Subcutaneous adipose tissue (tissue), 4 donors: ENCODE data around the gene HK1. TPM values are rescaled to one million over a fixed set of nuclear protein-coding genes. Genes with fewer than 3 reads are reported as not detected.

ENCODE experiments used
- total RNA-seq, 4 donors: library from RNA; depleted of rRNA; stranded (reverse); fragments of >200 nt; gene quantifications; one replicate each; pipeline ENCODE4 v1.1.0, GENCODE V29; 2016
- TF ChIP-seq, protein P1 (sequence below): fragments of 450-650 bp; IDR thresholded peaks from one replicate; pipeline ENCODE4 v1.5.1; 2016; ENCODE audit warnings: low read depth, mild to moderate bottlenecking, control low read depth, antibody characterized with exemption, moderate library complexity

Gene HK1
- total RNA-seq, 4 donors from 2014 or later, result 54.4 to 72.2 (median 57.8) TPM

GRCh38 chr10:69437321-69438259, 159.3 kb downstream of the HK1 start:
- TF ChIP-seq, protein P1, sequence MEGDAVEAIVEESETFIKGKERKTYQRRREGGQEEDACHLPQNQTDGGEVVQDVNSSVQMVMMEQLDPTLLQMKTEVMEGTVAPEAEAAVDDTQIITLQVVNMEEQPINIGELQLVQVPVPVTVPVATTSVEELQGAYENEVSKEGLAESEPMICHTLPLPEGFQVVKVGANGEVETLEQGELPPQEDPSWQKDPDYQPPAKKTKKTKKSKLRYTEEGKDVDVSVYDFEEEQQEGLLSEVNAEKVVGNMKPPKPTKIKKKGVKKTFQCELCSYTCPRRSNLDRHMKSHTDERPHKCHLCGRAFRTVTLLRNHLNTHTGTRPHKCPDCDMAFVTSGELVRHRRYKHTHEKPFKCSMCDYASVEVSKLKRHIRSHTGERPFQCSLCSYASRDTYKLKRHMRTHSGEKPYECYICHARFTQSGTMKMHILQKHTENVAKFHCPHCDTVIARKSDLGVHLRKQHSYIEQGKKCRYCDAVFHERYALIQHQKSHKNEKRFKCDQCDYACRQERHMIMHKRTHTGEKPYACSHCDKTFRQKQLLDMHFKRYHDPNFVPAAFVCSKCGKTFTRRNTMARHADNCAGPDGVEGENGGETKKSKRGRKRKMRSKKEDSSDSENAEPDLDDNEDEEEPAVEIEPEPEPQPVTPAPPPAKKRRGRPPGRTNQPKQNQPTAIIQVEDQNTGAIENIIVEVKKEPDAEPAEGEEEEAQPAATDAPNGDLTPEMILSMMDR, result no peak

- TF ChIP-seq, protein P1, result no peak
Measured at GRCh38 chr10:69438536-69439349, 160.4 kb downstream of the HK1 start.

DNA sequence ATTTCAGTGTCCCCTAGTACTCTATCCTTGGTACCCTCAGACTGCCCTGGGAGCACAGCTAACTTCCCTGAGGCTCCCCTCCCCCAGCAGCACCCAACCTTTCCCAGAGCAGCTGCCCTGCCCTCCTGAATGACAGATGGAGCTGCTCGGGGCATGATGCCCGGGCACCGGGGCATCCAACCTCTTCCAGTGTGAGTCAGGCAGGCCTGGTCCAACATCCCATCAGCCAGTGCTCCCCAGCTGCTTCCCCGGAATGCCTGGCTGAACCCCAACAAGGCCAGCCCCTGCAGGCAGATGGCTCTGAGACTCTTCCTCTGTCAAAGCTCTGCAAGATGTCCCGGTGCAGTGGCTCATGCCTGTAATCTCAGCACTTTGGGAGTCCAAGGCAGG, 161.0 kb downstream of the HK1 start:
- TF ChIP-seq, protein P1, result no peak

DNA sequence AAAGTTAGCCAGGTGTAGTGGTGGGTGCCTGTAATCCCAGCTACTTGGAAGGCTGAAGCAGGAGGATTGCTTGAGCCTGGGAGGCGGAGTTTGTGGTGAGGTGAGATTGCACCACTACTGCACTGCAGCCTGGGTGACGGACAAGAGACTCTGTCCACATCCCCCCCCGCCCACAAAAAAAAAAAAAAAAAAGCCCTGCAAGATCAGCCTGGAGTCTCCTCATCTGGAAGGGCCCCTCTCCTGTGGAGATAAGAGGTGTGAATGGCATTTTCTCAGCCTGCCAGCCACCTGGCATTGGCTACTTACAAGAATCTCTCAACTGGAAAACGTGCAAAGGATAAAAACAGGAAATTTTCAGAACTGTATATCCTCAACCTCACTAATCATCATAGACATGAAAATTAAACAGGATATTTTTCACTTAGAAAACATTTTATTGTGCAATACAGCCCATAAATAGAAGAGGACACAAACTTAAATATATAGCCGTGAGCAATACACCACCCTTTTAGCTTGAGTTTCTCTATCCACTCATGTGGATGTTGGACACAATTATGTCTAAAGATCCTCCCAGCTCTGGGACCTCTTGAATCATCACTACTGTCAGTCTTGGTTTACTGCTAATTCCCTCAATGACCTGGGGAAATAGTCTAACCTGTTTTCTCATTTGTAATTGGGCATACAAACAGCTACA, 161.7 kb downstream of the HK1 start:
- TF ChIP-seq, protein P1, result no peak

GRCh38 chr10:69443354-69443753, 165.1 kb downstream of the HK1 start:
- TF ChIP-seq, protein P1, result no peak

DNA sequence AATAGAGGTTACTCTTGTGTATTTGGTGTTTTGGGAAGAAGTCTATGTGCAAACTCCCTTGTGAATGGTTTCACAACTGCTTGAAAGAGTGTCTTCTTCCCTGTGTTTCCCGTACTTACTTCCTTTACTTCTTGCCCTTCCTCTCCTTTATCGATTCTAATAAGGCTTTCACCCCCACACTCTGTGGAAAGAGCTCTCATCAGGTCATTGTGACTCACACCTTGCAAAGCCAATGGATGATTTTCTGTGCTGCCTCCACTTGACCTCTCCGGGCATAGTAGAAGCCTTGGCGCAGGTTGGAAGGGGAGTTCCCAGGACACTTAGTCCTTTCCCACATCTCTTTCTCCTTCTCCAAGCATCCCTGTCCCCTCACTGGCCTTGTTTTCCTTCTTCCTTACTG, 166.7 kb downstream of the HK1 start:
- TF ChIP-seq, protein P1, result no peak
